Choroid plexus epithelial cell (primary cell): ENCODE measurements around the gene MAB21L3.

Experiments used
- DNase-seq: peaks from one replicate; pipeline ENCODE4 v3.0.0-alpha.2; 2010; ENCODE audit warnings: low read depth
- H3K4me3 ChIP-seq: 2 replicates; pipeline ENCODE4 v1.5.1; 2011; ENCODE audit warnings: low read depth, mild to moderate bottlenecking, control low read depth, low read length, moderate library complexity
- TF ChIP-seq, protein P1 (sequence below): conservative IDR thresholded peaks from 2 replicates; pipeline ENCODE4 v1.5.1; 2011; ENCODE audit warnings: low read depth, mild to moderate bottlenecking, control low read depth, inconsistent platforms, low read length, moderate library complexity

MAB21L3 gene

DNA sequence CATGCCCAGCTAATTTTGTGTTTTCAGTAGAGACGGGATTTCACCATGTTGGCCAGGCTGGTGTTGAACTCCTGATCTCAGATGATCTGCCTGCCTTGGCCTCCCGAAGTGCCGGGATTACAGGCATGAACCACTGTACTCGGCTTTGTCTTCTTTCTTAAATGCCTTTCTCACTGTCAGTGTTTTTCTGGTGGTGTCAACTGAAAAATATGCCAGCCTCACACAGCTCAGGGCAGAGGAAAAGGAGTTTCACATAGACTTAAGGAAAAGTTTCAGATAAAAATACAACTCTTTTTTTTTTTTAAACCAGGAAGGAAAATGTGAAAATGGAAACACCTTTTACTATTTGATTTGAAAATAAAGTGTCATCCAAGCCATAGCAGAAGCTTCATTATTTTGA, 4.6 kb upstream of the MAB21L3 start:
- TF ChIP-seq, protein P1, sequence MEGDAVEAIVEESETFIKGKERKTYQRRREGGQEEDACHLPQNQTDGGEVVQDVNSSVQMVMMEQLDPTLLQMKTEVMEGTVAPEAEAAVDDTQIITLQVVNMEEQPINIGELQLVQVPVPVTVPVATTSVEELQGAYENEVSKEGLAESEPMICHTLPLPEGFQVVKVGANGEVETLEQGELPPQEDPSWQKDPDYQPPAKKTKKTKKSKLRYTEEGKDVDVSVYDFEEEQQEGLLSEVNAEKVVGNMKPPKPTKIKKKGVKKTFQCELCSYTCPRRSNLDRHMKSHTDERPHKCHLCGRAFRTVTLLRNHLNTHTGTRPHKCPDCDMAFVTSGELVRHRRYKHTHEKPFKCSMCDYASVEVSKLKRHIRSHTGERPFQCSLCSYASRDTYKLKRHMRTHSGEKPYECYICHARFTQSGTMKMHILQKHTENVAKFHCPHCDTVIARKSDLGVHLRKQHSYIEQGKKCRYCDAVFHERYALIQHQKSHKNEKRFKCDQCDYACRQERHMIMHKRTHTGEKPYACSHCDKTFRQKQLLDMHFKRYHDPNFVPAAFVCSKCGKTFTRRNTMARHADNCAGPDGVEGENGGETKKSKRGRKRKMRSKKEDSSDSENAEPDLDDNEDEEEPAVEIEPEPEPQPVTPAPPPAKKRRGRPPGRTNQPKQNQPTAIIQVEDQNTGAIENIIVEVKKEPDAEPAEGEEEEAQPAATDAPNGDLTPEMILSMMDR = no peak
- DNase-seq = no peak
- no peak overlapping the region for H3K4me3 ChIP-seq

DNA sequence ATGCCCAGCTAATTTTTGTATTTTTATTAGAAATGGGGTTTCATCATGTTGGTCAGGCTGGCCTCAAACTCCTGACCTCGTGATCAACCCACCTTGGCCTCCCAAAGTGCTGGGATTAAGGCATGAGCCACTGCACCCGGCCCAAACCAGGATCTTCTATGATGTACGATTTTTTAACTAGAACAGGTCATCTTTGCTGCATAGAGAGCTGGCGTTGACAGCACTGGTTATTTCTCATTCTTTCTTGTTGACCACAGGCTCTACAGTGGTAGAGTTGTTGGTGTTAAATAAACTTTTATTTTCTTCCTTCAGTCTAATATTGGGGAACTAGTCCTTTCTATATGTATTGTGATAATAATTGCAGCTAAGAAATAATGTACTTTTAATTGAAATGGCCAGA, 3.8 kb upstream of the MAB21L3 start:
- TF ChIP-seq, protein P1 = no peak
- no peak for DNase-seq
- H3K4me3 ChIP-seq = no peak overlapping the region

DNA sequence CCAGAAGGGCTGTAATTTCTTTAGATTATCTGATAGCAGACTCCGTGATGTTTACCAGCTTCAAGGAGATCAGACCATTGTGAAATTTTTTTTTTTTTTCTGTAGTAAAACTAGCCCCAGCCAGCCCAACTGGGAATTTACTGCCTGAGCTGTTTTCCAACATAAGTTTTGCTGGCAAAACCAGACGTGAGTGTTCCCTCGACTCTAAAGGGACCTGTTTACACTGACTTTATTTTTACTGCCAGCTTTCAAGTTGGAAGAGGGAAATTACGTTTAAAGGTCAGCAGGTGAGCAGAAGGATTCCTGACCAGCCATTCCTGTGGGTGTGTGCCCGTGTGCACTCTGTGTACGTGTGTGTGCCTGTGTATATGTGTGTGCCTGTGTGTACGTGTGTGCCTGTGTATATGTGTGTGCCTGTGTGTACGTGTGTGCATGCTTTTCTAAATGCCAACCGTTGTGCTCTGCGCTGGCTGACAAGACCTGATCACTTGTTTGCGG, 374 bp downstream of the MAB21L3 start:
- no peak for DNase-seq
- no peak overlapping the region for H3K4me3 ChIP-seq
- TF ChIP-seq, protein P1 = no peak

DNA sequence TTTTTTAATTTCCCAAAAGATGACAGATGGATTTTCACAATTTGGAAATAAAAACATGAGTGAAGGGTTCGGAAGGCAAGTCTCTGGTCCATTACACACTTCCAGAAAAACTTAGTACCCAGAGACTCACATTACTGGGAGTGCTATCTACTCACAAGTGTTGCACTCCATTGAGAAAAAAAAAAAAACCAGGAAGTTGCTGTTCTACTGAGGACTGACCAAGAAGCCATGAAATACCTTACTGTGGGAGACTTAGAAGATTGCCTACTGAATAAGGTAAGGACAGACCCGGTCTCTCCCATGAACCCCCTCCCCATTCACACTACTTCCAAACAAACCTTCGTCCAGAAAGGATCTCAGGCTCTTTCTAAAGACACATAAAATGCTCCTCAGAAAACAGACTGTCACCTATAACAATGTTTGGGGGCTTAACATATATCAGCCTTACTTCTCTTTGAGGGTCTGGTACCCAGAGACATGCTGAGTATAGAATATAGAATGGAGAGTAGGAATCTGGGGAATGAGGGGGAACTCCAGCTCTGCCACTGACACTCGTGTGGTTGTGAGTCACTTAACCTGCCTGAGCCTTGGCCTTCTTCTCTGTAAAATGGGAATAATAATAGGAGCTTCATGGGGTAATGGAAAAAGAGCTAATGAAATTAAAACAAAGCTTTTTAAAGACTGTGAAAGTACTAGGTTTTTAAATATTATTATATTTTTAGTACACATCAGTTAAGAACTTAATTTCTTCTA, 1.4 kb downstream of the MAB21L3 start:
- TF ChIP-seq, protein P1 = no peak
- no peak for DNase-seq
- no peak overlapping the region for H3K4me3 ChIP-seq

DNA sequence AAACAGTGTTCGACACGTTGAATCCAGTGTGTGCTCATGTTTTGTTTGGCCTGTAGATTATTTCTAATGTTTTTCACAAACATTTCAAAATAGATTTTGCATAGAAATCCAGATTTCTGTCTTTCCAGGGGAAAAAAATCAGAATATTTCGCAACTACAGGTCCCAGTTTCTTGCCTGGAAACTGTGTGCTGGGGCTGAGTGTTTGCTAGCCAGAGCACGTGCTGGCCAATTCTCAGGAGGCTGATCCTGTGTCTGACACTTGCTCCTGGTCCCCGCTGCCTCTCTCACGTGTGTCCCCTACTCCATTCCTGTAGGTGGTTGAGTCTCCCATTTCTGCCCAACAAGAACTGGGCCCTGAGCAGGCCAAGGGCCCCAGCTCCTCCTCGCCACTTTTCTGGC, 2.4 kb downstream of the MAB21L3 start:
- H3K4me3 ChIP-seq = no peak overlapping the region
- no peak for DNase-seq
- TF ChIP-seq, protein P1 = no peak

DNA sequence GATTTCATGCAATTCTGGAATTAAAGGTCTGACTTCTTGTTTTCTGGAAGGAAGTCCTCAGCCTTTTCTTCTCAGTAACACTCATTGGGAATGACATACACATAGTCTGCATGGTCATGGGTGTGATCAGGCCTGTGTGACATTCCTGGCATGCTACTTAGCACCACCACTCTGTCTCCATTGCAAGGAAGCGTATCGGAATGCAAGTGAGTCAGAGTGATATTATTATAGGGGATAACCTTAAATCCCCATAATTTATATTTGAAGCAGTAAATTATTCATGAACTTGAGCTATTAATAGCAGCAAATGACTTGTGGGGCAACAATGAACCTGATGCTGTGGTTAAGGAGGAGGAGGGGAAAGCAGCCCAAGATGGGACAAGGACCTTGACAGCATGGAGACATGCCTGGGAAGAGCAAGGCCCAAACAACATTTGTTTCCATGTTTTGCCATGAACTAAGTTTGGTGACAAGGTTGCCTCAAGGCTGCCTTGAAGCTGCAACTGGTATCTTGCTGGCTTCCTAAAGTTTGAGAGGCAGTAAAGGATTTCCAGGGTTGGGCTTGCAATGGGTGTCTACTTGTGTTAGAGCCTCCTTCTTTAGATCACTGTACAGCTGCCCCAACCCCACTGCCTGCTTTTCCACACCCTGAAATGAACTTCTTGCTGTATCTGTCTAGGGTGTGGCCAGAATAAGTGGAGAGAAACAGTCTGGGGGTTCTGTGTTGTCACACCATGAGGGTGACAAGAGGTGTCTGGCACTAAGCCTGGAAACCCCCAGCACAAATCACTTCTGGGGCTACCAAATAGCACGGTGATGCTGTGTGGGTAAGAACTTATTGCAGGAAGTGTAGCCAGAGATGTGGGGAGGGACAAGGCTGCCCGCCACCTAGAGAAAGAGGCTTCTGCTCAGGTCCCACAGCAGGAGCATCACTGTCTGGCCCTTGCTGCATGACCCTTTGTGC, 4.6 kb downstream of the MAB21L3 start:
- TF ChIP-seq, protein P1 = no peak
- H3K4me3 ChIP-seq = no peak overlapping the region
- peak; percentile 50 for DNase-seq
